IMR-90 (cell line): Measurements from ENCODE around the gene DIP2A.

Source experiments
- CTCF ChIP-seq: conservative IDR thresholded peaks from 2 replicates; pipeline ENCODE4 v1.5.1; 2012; ENCODE audit warnings: mild to moderate bottlenecking, low read depth, low read length, improper control_type of control experiment
- NFE2L2 ChIP-seq: fragments of 150-350 bp; IDR thresholded peaks from 2 replicates; pipeline ENCODE4 v1.6.1; 2016; ENCODE audit warnings: low read depth, mild to moderate bottlenecking, low read length
- POLR2A ChIP-seq: IDR thresholded peaks from 2 replicates; pipeline ENCODE4 v1.6.1; 2012; ENCODE audit warnings: mild to moderate bottlenecking, low read depth, low read length
- RCOR1 ChIP-seq: IDR thresholded peaks from 2 replicates; pipeline ENCODE4 v1.6.1; 2012; ENCODE audit warnings: mild to moderate bottlenecking, low read length, improper control_type of control experiment; ENCODE audit not compliant: insufficient replicate concordance
- SMC3 ChIP-seq: fragments of 150-350 bp; IDR thresholded peaks from 2 replicates; pipeline ENCODE4 v1.6.1; 2016; ENCODE audit warnings: low read depth, mild to moderate bottlenecking, antibody characterized with exemption, low read length, moderate library complexity

GRCh38 chr21:46421191-46421750 is 37.4 kb upstream of the DIP2A start:
- no peak for TF ChIP-seq POLR2A
- no peak for TF ChIP-seq CTCF
- TF ChIP-seq RCOR1 = no peak
- no peak for TF ChIP-seq NFE2L2
- no peak for TF ChIP-seq SMC3
